AG08396 (cell line): ENCODE measurements around the gene PEX26.
"Not testable (repeated sequence)": the region's sequence is repeated elsewhere in the genome, so short reads cannot be mapped to it uniquely, and the experiment has no call there.

Experiments used
- DNase-seq: peaks from one replicate; pipeline ENCODE4 v3.0.0; 2012; ENCODE audit warnings: low spot score, mixed read lengths

The PEX26 gene

GRCh38 chr22:18071307-18071967 lies 6.4 kb upstream of the PEX26 start:
- not testable (repeated sequence) for DNase-seq

GRCh38 chr22:18071968-18072310 lies 5.9 kb upstream of the PEX26 start:
- DNase-seq: no peak

- no peak for DNase-seq
Observed at GRCh38 chr22:18073467-18073866, 4.3 kb upstream of the PEX26 start.

GRCh38 chr22:18073927-18074326 lies 3.9 kb upstream of the PEX26 start:
- DNase-seq: not testable (repeated sequence)

GRCh38 chr22:18075101-18075719 lies 2.6 kb upstream of the PEX26 start:
- no peak for DNase-seq

- DNase-seq: peak; percentile 81
Observed at GRCh38 chr22:18075720-18076497, 1.9 kb upstream of the PEX26 start.

GRCh38 chr22:18077087-18077638 lies 627 bp upstream of the PEX26 start:
- no peak for DNase-seq

GRCh38 chr22:18078329-18079041 lies 695 bp downstream of the PEX26 start:
- DNase-seq: peak; percentile 51

GRCh38 chr22:18079706-18080233 lies 2.0 kb downstream of the PEX26 start:
- no peak for DNase-seq

- DNase-seq: no peak
Observed at GRCh38 chr22:18081416-18081815, 3.6 kb downstream of the PEX26 start.

- DNase-seq: no peak
Observed at GRCh38 chr22:18082467-18082866, 4.7 kb downstream of the PEX26 start.

GRCh38 chr22:18083406-18083805 lies 5.6 kb downstream of the PEX26 start:
- no peak for DNase-seq

GRCh38 chr22:18085188-18085587 lies 7.4 kb downstream of the PEX26 start:
- DNase-seq: peak; percentile 56

GRCh38 chr22:18087350-18087855 lies 9.6 kb downstream of the PEX26 start:
- DNase-seq: no peak

GRCh38 chr22:18088825-18089568 lies 11.2 kb downstream of the PEX26 start:
- DNase-seq: no peak

GRCh38 chr22:18090286-18090685 lies 12.5 kb downstream of the PEX26 start:
- no peak for DNase-seq

GRCh38 chr22:18091478-18091877 lies 13.7 kb downstream of the PEX26 start:
- DNase-seq: peak; percentile 29

GRCh38 chr22:18091916-18092526 lies 14.2 kb downstream of the PEX26 start:
- peak; percentile 79 for DNase-seq

- no peak for DNase-seq
Observed at GRCh38 chr22:18093661-18094060, 15.9 kb downstream of the PEX26 start.

GRCh38 chr22:18095101-18095805 lies 17.5 kb downstream of the PEX26 start:
- no peak for DNase-seq
